SU-DHL-6 (cell line): ENCODE data around the gene ALOX5AP.

ENCODE experiments used
- EZH2phosphoT487 ChIP-seq: fragments of 200-600 bp; sonication (generic), shearing (Covaris generic); conservative IDR thresholded peaks from 2 replicates; pipeline ENCODE4 v1.6.1; 2018; ENCODE audit warnings: mild to moderate bottlenecking, antibody characterized with exemption, low read length, moderate library complexity, mixed read lengths
- TF ChIP-seq, protein P1 (sequence below): fragments of 200-600 bp; sonication (generic); IDR thresholded peaks from one replicate; pipeline ENCODE4 v1.5.1; 2017; ENCODE audit warnings: antibody characterized with exemption, mild to moderate bottlenecking, low read length, moderate library complexity; ENCODE audit not compliant: insufficient read depth, poor library complexity, severe bottlenecking

DNA sequence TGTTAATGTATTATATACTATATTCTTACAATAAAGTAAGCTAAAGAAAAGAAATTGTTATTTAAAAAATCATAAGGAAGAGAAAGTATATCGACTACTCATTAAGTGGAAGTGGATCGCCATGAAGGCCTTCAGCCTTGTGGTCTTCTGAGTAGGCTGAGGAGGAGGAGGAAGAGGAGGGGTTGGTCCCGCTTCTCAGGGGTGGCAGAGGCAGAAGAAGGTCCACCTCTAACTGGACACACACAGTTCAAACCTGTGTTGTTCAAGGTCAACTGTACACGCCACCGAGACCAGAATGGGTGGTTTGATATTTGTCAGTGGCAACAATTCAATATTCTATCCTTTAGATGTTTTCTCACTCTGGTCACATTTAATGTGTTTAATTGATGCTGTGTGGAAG lies 67.2 kb downstream of the ALOX5AP start:
- TF ChIP-seq, protein P1, sequence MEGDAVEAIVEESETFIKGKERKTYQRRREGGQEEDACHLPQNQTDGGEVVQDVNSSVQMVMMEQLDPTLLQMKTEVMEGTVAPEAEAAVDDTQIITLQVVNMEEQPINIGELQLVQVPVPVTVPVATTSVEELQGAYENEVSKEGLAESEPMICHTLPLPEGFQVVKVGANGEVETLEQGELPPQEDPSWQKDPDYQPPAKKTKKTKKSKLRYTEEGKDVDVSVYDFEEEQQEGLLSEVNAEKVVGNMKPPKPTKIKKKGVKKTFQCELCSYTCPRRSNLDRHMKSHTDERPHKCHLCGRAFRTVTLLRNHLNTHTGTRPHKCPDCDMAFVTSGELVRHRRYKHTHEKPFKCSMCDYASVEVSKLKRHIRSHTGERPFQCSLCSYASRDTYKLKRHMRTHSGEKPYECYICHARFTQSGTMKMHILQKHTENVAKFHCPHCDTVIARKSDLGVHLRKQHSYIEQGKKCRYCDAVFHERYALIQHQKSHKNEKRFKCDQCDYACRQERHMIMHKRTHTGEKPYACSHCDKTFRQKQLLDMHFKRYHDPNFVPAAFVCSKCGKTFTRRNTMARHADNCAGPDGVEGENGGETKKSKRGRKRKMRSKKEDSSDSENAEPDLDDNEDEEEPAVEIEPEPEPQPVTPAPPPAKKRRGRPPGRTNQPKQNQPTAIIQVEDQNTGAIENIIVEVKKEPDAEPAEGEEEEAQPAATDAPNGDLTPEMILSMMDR = no peak
- no peak for TF ChIP-seq EZH2phosphoT487
